ENCODE data around the gene KBTBD2.
"Not testable (repeated sequence)": the region's sequence is repeated elsewhere in the genome, so short reads cannot be mapped to it uniquely, and the experiment has no call there.

The KBTBD2 gene

GRCh38 chr7:32891043-32891799 is at the start of gene KBTBD2:
TSS of gene KBTBD2 (minus strand) at chr7:32891760. CDS start at chr7:32879604, 12,156 bp downstream.
- no peak for DNase-seq

GRCh38 chr7:32941181-32941580 is 49.6 kb upstream of the KBTBD2 start:
- DNase-seq, result no peak

GRCh38 chr7:32937344-32938174 is 46.0 kb upstream of the KBTBD2 start:
- DNase-seq, result no peak

GRCh38 chr7:32936689-32937088 is 45.1 kb upstream of the KBTBD2 start:
- DNase-seq, result no peak

GRCh38 chr7:32935558-32935957 is 44.0 kb upstream of the KBTBD2 start:
- DNase-seq, result no peak

- DNase-seq, result no peak
These were observed 38.8 kb upstream of the KBTBD2 start for GRCh38 chr7:32930378-32930777.

GRCh38 chr7:32929430-32930143 is 38.0 kb upstream of the KBTBD2 start:
- no peak for DNase-seq

- no peak for DNase-seq
These were observed 37.3 kb upstream of the KBTBD2 start for GRCh38 chr7:32928785-32929298.

- DNase-seq, result no peak
These were observed 30.3 kb upstream of the KBTBD2 start for GRCh38 chr7:32921896-32922295.

- DNase-seq, result not testable (repeated sequence)
These were observed 25.4 kb upstream of the KBTBD2 start for GRCh38 chr7:32916994-32917393.

- DNase-seq, result no peak
These were observed 24.4 kb upstream of the KBTBD2 start for GRCh38 chr7:32916006-32916405.

- DNase-seq, result no peak
These were observed 23.5 kb upstream of the KBTBD2 start for GRCh38 chr7:32915041-32915536.

GRCh38 chr7:32914184-32914583 is 22.6 kb upstream of the KBTBD2 start:
- DNase-seq, result no peak

- DNase-seq, result no peak
These were observed 18.6 kb upstream of the KBTBD2 start for GRCh38 chr7:32910195-32910594.

GRCh38 chr7:32905175-32905662 is 13.7 kb upstream of the KBTBD2 start:
- no peak for DNase-seq

GRCh38 chr7:32901629-32902028 is 10.1 kb upstream of the KBTBD2 start:
- no peak for DNase-seq

- no peak for DNase-seq
These were observed 9.0 kb upstream of the KBTBD2 start for GRCh38 chr7:32900433-32900995.

- DNase-seq, result not testable (repeated sequence)
These were observed 5.8 kb upstream of the KBTBD2 start for GRCh38 chr7:32897376-32897775.

- no peak for DNase-seq
These were observed 5.2 kb upstream of the KBTBD2 start for GRCh38 chr7:32896564-32897347.

- DNase-seq, result no peak
These were observed 2.6 kb upstream of the KBTBD2 start for GRCh38 chr7:32894171-32894570.

GRCh38 chr7:32893722-32894121 is 2.2 kb upstream of the KBTBD2 start:
- DNase-seq, result no peak

- DNase-seq, result no peak
These were observed 1.6 kb upstream of the KBTBD2 start for GRCh38 chr7:32893207-32893524.
